GM20431 (cell line): ENCODE measurements around the gene ARMC2.

ENCODE experiments used
- in situ Hi-C: fragments of 300-500 bp; cut with MseI, MboI; formaldehyde crosslinking; loops from one replicate; pipeline ENCODE4 v1.15.0; 2020; ENCODE audit warnings: low sequenced_read_pairs; ENCODE audit not compliant: unreplicated experiment

Gene ARMC2

GRCh38 chr6:108944707-108945680 lies 96.8 kb downstream of the ARMC2 start:
- in situ Hi-C loops: no loop called here

DNA sequence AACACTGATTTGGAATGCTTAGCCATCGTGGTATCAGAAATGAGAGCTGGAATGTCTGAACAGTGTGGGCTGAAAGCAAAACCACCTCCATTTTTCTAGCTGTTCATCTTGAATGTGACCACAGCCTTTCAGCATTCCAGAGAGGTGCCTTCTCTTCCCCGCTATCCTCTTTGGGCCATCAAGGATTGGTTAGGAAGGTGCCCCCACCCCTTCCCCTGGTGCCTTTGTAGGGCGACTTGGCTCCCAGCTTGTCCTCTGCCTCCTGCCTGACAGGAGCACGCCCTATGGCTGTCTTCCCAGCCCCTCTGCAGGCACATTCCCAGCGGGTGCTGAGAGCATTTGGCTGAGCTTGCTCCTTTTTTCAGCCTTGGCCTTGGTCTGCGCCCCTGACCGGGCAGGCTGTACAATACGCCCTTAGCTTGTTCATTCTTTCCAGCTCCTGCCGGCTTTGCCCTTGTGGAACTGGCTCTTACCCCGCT lies 97.5 kb downstream of the ARMC2 start:
- in situ Hi-C loops: no loop called here

DNA sequence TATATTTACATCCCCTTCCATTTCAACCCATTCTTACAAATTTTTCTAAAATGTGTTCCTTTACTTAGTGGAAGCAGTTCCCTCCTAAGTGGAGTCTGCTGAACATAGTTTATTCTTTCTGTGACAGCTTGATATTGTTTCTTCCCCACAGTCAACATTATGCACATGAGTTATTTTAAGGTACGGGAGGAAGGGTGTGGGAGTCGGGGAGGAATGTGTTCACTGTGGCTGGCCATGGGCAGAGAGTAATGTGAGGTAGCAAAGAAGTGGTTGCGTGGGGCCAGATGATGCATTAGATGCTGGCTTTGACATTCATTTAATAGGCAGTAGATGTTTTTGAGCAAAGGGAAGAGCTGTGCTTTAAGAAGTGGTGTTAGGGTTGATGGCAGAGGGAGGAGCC lies 98.5 kb downstream of the ARMC2 start:
- in situ Hi-C loops: no loop called here

DNA sequence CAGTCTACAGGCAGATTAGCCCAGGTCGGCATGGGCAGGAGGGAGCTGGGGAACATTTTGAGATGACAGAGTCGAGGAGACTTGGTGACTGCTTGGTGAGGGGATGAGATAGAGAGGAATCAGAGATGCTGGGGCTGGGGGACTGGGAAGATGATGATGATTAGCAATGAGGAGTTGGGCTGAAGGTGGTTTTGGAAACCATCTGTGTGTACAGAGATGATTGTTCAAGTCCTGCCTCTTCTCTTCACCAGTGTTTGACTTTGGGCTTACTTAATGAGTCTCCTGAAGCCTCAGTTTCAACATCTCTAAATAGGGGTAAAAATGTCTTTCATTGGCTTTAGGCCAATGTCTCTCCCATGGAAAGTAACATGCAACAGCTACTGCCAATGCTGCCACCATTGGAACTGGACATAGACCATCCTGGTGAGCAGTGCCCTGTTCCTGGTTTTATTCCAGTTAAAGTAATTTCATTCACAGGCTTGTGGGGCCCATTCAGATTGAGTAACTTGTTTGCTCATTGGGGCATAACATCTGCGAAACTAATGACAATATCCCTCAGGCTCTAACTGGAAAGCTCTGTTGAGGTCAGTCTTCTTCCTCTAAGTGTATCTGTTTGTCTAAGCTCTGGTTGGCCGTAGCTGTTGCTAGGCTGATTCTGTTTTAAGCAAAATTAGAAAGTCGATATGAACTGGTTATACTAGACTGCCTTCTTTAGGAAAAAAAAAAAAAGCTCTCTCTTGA lies 99.1 kb downstream of the ARMC2 start:
- in situ Hi-C loops: no loop called here

DNA sequence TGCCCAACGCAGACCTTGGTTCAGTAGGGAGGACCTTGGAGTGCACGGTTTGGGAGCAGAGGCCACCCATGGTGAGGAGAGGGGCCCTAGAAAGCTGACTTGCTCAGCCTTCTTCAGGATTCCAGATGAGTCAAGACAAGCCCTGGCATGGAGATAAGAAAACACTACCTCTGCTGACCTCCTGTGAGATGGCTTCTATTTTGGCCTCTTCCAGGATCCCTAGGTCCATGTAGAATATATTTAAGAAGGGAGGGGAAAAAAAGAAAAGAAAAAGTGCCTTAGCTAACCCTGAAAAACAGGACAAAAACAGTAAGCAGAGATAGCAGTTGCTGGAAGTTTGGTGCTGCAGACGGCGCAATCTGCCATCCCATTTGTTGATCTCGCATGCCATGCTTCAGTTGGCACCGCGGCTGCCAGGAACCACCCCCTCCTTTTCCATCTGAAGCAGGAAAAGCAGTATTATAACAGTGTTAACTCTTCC lies 100.0 kb downstream of the ARMC2 start:
- in situ Hi-C loops: no loop called here

DNA sequence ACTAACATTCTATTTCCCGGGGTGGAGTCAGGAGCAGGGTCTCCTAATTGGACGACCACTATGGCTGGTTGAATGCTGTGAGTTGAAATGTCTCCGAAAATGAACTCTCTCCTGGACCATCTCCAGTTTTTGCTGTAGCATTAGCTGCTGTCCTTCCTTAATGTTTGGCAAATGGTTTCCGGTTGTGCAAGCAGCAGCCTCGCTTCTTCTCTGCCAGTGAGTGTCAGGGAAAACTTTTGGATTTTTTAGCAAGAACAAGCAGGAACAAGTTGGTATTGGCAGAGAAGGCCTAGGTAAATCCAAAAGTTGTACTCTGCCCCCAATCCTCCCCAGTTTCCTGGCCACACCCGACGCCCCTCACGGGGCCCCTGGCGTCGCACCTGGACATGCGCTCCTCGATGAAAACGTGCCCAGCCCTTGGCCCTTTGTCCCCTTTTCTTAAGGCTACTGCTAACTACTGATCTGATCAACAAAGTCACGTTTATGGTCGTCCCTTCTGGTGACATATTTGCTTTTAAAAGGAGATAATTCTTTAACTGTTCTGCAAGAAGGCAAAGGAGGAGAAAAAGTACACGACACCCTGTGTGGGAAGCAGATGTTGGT lies 103.2 kb downstream of the ARMC2 start:
- in situ Hi-C loops: no loop called here

DNA sequence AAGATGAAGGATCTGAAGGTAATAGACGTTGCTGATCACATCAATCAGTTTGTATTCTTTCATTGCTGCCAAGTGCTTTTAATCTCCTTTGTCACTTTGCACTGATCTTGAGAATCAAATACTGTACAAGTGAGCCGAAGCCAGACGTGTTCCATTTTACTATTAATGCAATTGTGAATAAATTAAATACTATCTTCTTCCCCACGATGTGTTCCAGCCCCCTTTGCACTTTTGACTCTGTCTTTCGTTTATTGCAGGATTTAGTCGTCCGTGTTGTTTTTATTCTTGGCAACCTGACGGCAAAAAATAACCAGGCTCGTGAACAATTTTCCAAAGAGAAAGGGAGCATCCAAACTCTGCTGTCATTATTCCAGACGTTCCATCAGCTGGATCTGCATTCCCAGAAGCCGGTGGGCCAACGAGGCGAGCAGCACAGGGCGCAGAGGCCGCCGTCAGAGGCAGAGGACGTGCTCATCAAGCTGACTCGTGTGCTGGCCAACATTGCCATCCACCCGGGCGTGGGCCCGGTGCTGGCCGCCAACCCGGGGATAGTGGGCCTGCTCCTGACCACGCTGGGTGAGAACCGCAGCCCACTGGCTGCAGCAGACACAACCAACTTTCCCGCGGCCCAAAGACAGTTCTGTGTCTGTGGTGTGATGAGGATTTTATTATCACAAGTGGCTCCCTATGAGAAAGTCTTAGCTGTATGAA lies 104.7 kb downstream of the ARMC2 start:
- in situ Hi-C loops: no loop called here

DNA sequence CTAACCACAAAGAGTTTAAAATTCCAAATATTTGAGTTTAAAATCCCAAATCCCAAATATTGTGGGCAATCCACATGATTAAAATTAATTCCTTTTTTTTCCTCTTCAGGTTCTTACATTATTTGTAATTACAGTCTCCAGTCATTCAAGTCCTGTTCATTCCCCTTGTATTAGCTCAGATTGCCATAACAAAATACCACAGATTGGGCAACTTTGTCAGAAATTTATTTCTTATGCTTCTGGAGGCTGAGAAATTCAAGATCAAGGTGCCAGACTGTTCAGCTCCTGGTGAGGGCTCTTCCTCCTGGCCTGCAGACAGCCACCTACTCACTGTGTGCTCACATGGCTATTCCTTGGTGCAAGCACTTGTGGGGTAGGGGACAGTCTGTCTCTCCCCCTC lies 105.5 kb downstream of the ARMC2 start:
- in situ Hi-C loops: no loop called here

- in situ Hi-C loops: no loop called here
Measured at GRCh38 chr6:108955329-108955949, 107.2 kb downstream of the ARMC2 start.

DNA sequence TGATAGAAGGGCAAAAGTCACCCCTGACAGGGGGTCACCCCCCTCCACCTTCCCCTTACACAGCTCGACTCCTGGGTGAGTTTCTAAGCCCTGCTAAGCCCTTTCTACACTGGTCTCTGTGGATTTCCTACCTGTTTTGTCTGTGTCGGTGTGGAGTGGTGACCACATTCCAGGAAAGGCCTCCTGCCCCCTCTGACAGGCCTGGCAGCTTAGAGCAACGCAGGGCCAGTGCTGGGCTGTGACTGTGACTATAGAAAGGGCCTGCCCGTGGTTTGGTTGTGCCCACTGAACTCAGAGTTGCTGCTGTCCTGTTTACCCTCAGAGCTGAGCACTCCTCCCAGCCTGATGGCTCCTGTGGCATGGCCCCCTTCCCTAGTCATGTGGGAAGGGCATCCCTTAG lies 109.0 kb downstream of the ARMC2 start:
- in situ Hi-C loops: no loop called here

- in situ Hi-C loops: no loop called here
Measured at GRCh38 chr6:108958900-108959770, 110.9 kb downstream of the ARMC2 start.

GRCh38 chr6:108959972-108960582 lies 111.9 kb downstream of the ARMC2 start:
- in situ Hi-C loops: no loop called here

- in situ Hi-C loops: no loop called here
Measured at GRCh38 chr6:108960601-108961000, 112.4 kb downstream of the ARMC2 start.

- in situ Hi-C loops: no loop called here
Measured at GRCh38 chr6:108961077-108961476, 112.9 kb downstream of the ARMC2 start.

DNA sequence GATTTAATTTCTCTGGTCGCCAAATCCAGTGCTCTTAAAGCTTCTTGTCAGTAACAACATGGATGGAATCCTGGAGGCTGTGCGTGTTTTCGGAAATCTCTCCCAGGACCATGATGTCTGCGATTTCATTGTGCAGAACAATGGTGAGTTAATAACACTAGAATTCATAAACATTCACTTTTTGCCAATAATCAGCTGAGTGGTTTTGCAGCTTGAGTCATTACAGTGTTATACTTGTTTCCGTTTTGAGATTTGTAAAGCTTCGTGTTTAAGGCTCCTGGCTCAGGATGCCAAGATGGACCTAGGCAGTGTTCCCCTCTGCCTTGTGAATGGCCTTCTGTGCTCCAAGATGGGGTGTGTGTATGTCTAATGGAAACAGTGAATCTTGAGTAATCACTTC lies 113.8 kb downstream of the ARMC2 start:
- in situ Hi-C loops: no loop called here

- in situ Hi-C loops: no loop called here
Measured at GRCh38 chr6:108966251-108966650, 118.0 kb downstream of the ARMC2 start.

GRCh38 chr6:108966855-108967755 lies 118.9 kb downstream of the ARMC2 start:
- in situ Hi-C loops: no loop called here
